ENCODE measurements around the gene PDLIM4.

PDLIM4 gene, protein sequence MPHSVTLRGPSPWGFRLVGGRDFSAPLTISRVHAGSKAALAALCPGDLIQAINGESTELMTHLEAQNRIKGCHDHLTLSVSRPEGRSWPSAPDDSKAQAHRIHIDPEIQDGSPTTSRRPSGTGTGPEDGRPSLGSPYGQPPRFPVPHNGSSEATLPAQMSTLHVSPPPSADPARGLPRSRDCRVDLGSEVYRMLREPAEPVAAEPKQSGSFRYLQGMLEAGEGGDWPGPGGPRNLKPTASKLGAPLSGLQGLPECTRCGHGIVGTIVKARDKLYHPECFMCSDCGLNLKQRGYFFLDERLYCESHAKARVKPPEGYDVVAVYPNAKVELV

DNA sequence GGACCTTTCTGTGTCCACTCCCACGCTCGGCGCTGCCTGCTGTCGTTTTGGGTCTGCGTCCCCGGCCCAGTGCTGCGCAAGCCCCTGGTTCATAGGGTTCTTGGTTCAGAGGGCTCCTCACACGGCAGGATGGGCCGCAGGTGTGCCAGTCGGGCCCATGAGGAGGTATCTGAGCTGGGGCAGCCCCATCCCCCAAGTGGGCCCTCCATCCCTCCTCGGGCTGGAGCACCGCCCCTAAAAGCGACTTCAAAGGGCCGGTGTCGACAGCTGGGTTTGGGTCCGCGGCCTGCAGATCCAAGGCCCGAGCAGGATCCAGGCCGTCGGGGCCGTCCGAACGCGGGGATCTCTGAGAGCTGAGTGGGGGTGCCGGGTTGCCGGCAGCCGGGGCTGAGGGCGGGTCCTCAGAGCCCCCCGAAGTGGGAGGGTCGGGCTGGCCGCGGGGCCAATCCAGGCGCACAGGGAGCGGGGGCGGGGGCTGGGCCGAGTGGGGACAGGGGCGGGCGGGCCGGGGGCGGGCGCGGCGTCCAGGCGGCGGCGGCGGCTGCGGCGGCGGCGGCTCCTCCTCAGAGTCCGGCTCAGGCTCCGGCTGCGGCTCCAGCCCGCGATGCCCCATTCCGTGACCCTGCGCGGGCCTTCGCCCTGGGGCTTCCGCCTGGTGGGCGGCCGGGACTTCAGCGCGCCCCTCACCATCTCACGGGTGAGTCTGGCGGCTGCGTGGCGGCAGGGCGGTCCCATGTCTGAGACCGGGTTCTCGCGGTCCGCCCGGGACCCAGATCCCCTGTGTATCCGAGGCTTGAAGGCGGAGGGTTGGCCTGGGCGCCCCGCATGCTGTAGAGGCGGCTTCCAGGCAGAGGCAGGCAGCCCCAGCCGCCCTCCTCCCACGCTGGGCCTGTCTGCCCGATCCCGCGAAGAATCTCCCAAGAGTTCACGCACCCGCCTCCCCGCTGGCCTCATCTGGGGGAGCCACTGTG lies at the start of gene PDLIM4:
Gene PDLIM4 (plus strand): TSS at position 566 of the 971 bp plus-strand sequence. CDS start 39 bp downstream, at position 605.
- H3K4me3 ChIP-seq (ENCODE audit: low read depth, low read length): no peak within 1 kb of the TSS
- no peak for DNase-seq (ENCODE audit: low read depth)
- TF ChIP-seq, protein P1, sequence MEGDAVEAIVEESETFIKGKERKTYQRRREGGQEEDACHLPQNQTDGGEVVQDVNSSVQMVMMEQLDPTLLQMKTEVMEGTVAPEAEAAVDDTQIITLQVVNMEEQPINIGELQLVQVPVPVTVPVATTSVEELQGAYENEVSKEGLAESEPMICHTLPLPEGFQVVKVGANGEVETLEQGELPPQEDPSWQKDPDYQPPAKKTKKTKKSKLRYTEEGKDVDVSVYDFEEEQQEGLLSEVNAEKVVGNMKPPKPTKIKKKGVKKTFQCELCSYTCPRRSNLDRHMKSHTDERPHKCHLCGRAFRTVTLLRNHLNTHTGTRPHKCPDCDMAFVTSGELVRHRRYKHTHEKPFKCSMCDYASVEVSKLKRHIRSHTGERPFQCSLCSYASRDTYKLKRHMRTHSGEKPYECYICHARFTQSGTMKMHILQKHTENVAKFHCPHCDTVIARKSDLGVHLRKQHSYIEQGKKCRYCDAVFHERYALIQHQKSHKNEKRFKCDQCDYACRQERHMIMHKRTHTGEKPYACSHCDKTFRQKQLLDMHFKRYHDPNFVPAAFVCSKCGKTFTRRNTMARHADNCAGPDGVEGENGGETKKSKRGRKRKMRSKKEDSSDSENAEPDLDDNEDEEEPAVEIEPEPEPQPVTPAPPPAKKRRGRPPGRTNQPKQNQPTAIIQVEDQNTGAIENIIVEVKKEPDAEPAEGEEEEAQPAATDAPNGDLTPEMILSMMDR (IDR thresholded peaks at IDR 0.05; ENCODE audit: insufficient read depth, low read depth, low read length, missing control alignments): no peak

DNA sequence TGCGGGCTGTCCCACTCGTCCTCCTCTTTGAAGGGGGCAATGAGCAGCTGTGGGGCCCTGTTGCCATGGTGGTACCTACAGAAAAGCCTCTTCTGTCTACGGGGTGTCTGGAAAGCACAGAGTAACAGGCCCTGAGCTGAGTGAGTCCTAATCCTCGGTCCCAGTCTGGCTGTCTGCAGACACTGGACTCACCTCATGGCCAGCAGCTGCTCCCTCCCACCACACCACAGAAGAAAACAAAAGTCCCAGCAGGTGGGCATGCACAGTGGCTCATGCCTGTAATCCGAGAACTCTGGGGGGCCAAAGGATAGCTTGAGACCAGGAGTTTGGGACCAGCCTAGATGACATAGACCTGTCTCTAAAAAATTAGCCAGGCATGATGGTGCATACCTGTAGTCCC lies 49.7 kb upstream of the PDLIM4 start:
- TF ChIP-seq, protein P1 (IDR thresholded peaks at IDR 0.05; ENCODE audit: insufficient read depth, low read depth, low read length, missing control alignments): no peak
- H3K4me3 ChIP-seq (ENCODE audit: low read depth, low read length): no peak overlapping the region
- no peak for DNase-seq (ENCODE audit: low read depth)

DNA sequence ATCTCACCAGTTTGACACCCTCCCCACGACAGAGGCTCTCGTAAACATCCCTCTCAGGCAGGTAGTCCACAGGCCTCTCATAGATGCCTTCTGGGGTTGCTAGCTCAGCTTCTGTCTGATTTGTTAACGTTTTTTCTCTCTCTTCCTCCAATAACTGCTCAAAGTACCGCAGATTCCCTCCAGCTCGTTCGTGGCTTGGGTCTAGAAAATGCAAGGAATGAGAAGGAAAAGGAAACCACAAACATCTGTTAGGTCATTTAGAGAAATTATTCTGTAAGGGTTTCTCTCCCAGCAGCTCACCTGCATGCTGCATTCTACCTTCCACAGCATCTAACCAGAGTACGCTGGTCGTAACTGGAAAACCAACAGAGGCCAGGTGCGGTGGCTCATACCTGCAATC lies 48.4 kb upstream of the PDLIM4 start:
- no peak overlapping the region for H3K4me3 ChIP-seq (ENCODE audit: low read depth, low read length)
- DNase-seq (ENCODE audit: low read depth): no peak
- TF ChIP-seq, protein P1 (IDR thresholded peaks at IDR 0.05; ENCODE audit: insufficient read depth, low read depth, low read length, missing control alignments): no peak

DNA sequence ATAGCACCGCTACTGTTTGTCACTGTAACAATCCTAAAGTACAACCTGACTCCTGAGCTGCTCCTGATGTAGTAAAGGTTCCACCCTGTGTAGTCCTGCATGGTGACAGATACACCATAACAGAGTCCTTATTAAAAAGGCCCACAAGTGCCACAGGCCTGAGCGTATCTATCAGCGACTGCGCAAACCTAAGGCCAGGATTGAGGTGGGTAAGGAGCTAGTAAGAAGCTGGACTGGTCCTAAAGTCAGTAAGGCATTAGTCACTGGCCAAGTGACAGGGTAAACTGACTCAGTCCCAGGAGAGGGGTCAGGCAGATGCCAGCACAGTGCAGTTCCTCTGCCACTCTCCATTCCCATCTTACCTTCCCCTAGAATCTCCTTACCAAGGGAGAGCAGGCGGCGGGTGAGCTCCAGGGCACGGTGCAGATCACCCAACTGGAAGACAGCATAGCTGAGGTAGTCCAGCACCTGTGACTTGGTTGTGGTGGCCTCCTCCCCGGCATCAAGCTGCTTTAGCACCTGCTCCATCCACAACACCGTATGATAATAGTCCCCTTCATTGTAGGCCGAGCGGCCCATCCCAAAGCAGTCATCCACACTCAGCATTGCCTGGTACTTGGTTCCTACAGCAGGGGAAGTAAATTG lies 47.5 kb upstream of the PDLIM4 start:
- DNase-seq (ENCODE audit: low read depth): no peak
- TF ChIP-seq, protein P1 (IDR thresholded peaks at IDR 0.05; ENCODE audit: insufficient read depth, low read depth, low read length, missing control alignments): no peak
- H3K4me3 ChIP-seq (ENCODE audit: low read depth, low read length): no peak overlapping the region

DNA sequence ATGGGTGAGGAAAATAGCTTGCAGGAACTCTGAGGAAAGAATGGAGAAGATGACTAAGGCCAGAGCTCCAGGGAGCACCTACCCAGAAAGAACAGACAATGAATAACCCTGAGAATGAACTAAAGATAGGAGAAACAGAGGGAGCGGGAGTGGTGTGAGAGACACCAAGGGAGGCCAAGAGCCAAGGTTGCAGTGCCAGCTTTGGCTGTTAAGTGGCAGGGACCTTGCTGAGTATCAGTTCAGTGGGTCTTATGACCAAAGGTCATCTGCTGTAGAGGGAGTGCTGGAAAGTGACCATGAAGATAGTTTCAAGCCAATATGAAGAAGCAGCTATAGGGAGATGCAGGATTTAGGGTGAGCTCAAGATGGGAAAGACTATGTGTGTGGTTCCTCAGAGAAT lies 46.6 kb upstream of the PDLIM4 start:
- no peak overlapping the region for H3K4me3 ChIP-seq (ENCODE audit: low read depth, low read length)
- TF ChIP-seq, protein P1 (IDR thresholded peaks at IDR 0.05; ENCODE audit: insufficient read depth, low read depth, low read length, missing control alignments): no peak
- no peak for DNase-seq (ENCODE audit: low read depth)

DNA sequence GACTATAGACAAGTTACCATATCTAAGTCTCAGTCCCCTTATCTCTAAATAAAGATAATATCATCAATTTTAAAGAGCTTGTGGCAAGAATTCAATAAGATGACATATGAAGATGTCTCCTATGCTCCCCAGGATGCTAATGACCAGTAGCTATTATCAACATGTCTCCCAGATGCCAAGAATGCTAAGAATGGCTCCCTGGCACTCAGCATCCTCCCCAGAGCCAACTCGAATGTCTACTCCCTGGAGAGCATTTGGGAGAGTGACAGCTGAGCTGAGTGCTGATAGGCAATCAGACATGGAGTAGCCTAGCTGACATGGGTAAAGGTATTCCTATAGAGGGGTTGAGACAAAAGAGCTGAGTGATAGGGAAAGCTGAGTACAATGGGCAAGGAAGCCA lies 45.7 kb upstream of the PDLIM4 start:
- no peak for DNase-seq (ENCODE audit: low read depth)
- TF ChIP-seq, protein P1 (IDR thresholded peaks at IDR 0.05; ENCODE audit: insufficient read depth, low read depth, low read length, missing control alignments): no peak
- no peak overlapping the region for H3K4me3 ChIP-seq (ENCODE audit: low read depth, low read length)

All from GM12865 (cell line).